HEK293 (cell line): ENCODE data around the gene MIR17HG.

Experiments
- CTCF ChIA-PET: fragments of 350-600 bp; formaldehyde crosslinking; extraction: SDS; loops from one replicate; lab custom pipeline; 2021; ENCODE audit warnings: antibody characterized with exemption; lab: Yijun Ruan, JAX
- POLR2A ChIA-PET: fragments of 300-600 bp; formaldehyde crosslinking; extraction: SDS; loops from one replicate; lab custom pipeline; 2020; ENCODE audit warnings: antibody characterized with exemption, inconsistent platforms; lab: Yijun Ruan, JAX
- H3K27ac ChIP-seq: fragments of 200-500 bp; sonication (Bioruptor generic); 2 replicates; pipeline ENCODE4 v1.5.1; 2014; ENCODE audit warnings: low read depth, low read length, control low read depth, inconsistent platforms; ENCODE audit errors: extremely low read depth
- H3K36me3 ChIP-seq, 2 experiments: fragments of 200-500 bp in 1 of 2; sonication (Bioruptor generic) in 1 of 2; 1 replicate in 1 of 2; 2 replicates in 1 of 2; pipeline ENCODE4 v1.5.1; 2014 to 2017; ENCODE audit warnings: inconsistent platforms in 2 of 2, low read length in 2 of 2; ENCODE audit not compliant: control insufficient read depth in 2 of 2, insufficient read depth in 1 of 2
- H3K4me1 ChIP-seq: fragments of 200-500 bp; sonication (Bioruptor generic); 2 replicates; pipeline ENCODE4 v1.5.1; 2014; ENCODE audit warnings: mild to moderate bottlenecking, low read length, inconsistent platforms; ENCODE audit not compliant: control insufficient read depth, insufficient read depth
- H3K4me3 ChIP-seq: 2 replicates; pipeline ENCODE4 v1.5.1; 2011; ENCODE audit warnings: low read depth, mild to moderate bottlenecking, control low read depth, low read length, moderate library complexity
- H3K9me3 ChIP-seq: fragments of 200-500 bp; sonication (Bioruptor generic); 2 replicates; pipeline ENCODE4 v1.5.1; 2014; ENCODE audit warnings: low read depth, low read length, inconsistent platforms; ENCODE audit not compliant: control insufficient read depth, insufficient read depth
- BCL6B ChIP-seq: fragments of 450-650 bp; formaldehyde crosslinking; IDR thresholded peaks from 2 replicates; pipeline ENCODE4 v1.5.1; 2017; ENCODE audit warnings: missing biosample characterization, missing genetic modification characterization
- EGR2 ChIP-seq: fragments of 450-650 bp; formaldehyde crosslinking; IDR thresholded peaks from 2 replicates; pipeline ENCODE4 v1.5.1; 2016; ENCODE audit warnings: low read depth, missing biosample characterization, missing genetic modification characterization
- GLIS2 ChIP-seq: fragments of 450-650 bp; formaldehyde crosslinking; IDR thresholded peaks from 2 replicates; pipeline ENCODE4 v1.5.1; 2016; ENCODE audit warnings: missing biosample characterization, missing genetic modification characterization
- IKZF3 ChIP-seq: fragments of 450-650 bp; IDR thresholded peaks from 2 replicates; pipeline ENCODE4 v1.5.0; 2018; ENCODE audit warnings: missing biosample characterization, mild to moderate bottlenecking, missing genetic modification characterization, moderate library complexity
- KLF16 ChIP-seq: fragments of 450-650 bp; formaldehyde crosslinking; IDR thresholded peaks from 2 replicates; pipeline ENCODE4 v1.5.1; 2017; ENCODE audit warnings: missing biosample characterization, missing genetic modification characterization
- PRDM1 ChIP-seq: fragments of 450-650 bp; formaldehyde crosslinking; IDR thresholded peaks from 2 replicates; pipeline ENCODE4; 2016; ENCODE audit warnings: missing biosample characterization, missing genetic modification characterization
- SETDB1 ChIP-seq: IDR thresholded peaks from one replicate; pipeline ENCODE4 v1.6.1; 2017; ENCODE audit warnings: mild to moderate bottlenecking, low read length, moderate library complexity, mixed read lengths; ENCODE audit not compliant: insufficient read length
- YY1 ChIP-seq: fragments of 450-650 bp; formaldehyde crosslinking; IDR thresholded peaks from 2 replicates; pipeline ENCODE4 v1.5.1; 2018; ENCODE audit warnings: missing biosample characterization, missing genetic modification characterization
- ZEB2 ChIP-seq: fragments of 450-650 bp; formaldehyde crosslinking; IDR thresholded peaks from 2 replicates; pipeline ENCODE4 v1.5.1; 2016; ENCODE audit warnings: missing biosample characterization, missing genetic modification characterization
- ZNF114 ChIP-seq: fragments of 450-650 bp; formaldehyde crosslinking; IDR thresholded peaks from 2 replicates; pipeline ENCODE4 v1.5.0; 2017; ENCODE audit warnings: missing biosample characterization, missing genetic modification characterization
- ZNF121 ChIP-seq: fragments of 450-650 bp; formaldehyde crosslinking; IDR thresholded peaks from 2 replicates; pipeline ENCODE4 v1.5.1; 2016; ENCODE audit warnings: missing biosample characterization, missing genetic modification characterization
- ZNF138 ChIP-seq: fragments of 450-650 bp; formaldehyde crosslinking; IDR thresholded peaks from 2 replicates; pipeline ENCODE4 v1.5.1; 2016; ENCODE audit warnings: missing biosample characterization, missing genetic modification characterization, borderline replicate concordance
- ZNF169 ChIP-seq: fragments of 450-650 bp; formaldehyde crosslinking; IDR thresholded peaks from 2 replicates; pipeline ENCODE4 v1.5.1; 2016; ENCODE audit warnings: missing biosample characterization, missing genetic modification characterization
- ZNF23 ChIP-seq: fragments of 450-650 bp; formaldehyde crosslinking; IDR thresholded peaks from 2 replicates; pipeline ENCODE4 v1.5.1; 2016; ENCODE audit warnings: missing biosample characterization, missing genetic modification characterization, borderline replicate concordance
- ZNF394 ChIP-seq: fragments of 450-650 bp; formaldehyde crosslinking; IDR thresholded peaks from 2 replicates; pipeline ENCODE4 v1.5.1; 2016; ENCODE audit warnings: missing biosample characterization, missing genetic modification characterization, mild to moderate bottlenecking, moderate library complexity, borderline replicate concordance
- ZNF404 ChIP-seq: fragments of 450-650 bp; formaldehyde crosslinking; IDR thresholded peaks from 2 replicates; pipeline ENCODE4 v1.5.1; 2017; ENCODE audit warnings: missing biosample characterization, missing genetic modification characterization
- ZNF423 ChIP-seq: fragments of 450-650 bp; formaldehyde crosslinking; IDR thresholded peaks from 2 replicates; pipeline ENCODE4 v1.5.1; 2016; ENCODE audit warnings: missing biosample characterization, missing genetic modification characterization
- ZNF426 ChIP-seq: fragments of 450-650 bp; formaldehyde crosslinking; IDR thresholded peaks from 2 replicates; pipeline ENCODE4 v1.5.1; 2017; ENCODE audit warnings: missing biosample characterization, missing genetic modification characterization, mild to moderate bottlenecking, inconsistent platforms, moderate library complexity
- ZNF521 ChIP-seq: fragments of 450-650 bp; formaldehyde crosslinking; IDR thresholded peaks from 2 replicates; pipeline ENCODE4 v1.5.1; 2017; ENCODE audit warnings: missing biosample characterization, mild to moderate bottlenecking, missing genetic modification characterization
- ZNF571 ChIP-seq: fragments of 450-650 bp; formaldehyde crosslinking; IDR thresholded peaks from 2 replicates; pipeline ENCODE4 v1.5.0; 2017; ENCODE audit warnings: missing biosample characterization, missing genetic modification characterization
- ZNF585B ChIP-seq: fragments of 450-650 bp; formaldehyde crosslinking; IDR thresholded peaks from 2 replicates; pipeline ENCODE4 v1.5.1; 2016; ENCODE audit warnings: missing biosample characterization, missing genetic modification characterization
- ZNF621 ChIP-seq: fragments of 450-650 bp; formaldehyde crosslinking; IDR thresholded peaks from 2 replicates; pipeline ENCODE4 v1.5.1; 2017; ENCODE audit warnings: missing biosample characterization, missing genetic modification characterization
- ZNF623 ChIP-seq: fragments of 450-650 bp; formaldehyde crosslinking; IDR thresholded peaks from 2 replicates; pipeline ENCODE4 v1.5.1; 2016; ENCODE audit warnings: missing biosample characterization, missing genetic modification characterization
- ZNF654 ChIP-seq: fragments of 450-650 bp; formaldehyde crosslinking; IDR thresholded peaks from 2 replicates; pipeline ENCODE4 v1.5.1; 2016; ENCODE audit warnings: low read depth, missing biosample characterization, missing genetic modification characterization
- ZNF660 ChIP-seq: fragments of 450-650 bp; IDR thresholded peaks from 2 replicates; pipeline ENCODE4 v1.5.1; 2018; ENCODE audit warnings: missing biosample characterization, mild to moderate bottlenecking, missing genetic modification characterization
- ZNF707 ChIP-seq: fragments of 450-650 bp; formaldehyde crosslinking; IDR thresholded peaks from 2 replicates; pipeline ENCODE4 v1.5.1; 2016; ENCODE audit warnings: missing biosample characterization, missing genetic modification characterization
- ZNF76 ChIP-seq: fragments of 450-650 bp; formaldehyde crosslinking; IDR thresholded peaks from 2 replicates; pipeline ENCODE4; 2016; ENCODE audit warnings: low read depth, missing biosample characterization, missing genetic modification characterization, borderline replicate concordance
- ZSCAN23 ChIP-seq: fragments of 450-650 bp; formaldehyde crosslinking; IDR thresholded peaks from 2 replicates; pipeline ENCODE4 v1.5.1; 2016; ENCODE audit warnings: missing biosample characterization, missing genetic modification characterization
- TF ChIP-seq, protein P1 (sequence below): fragments of 450-650 bp; formaldehyde crosslinking; IDR thresholded peaks from 2 replicates; pipeline ENCODE4 v1.5.1; 2016; ENCODE audit warnings: missing biosample characterization, missing genetic modification characterization, low read depth
- TF ChIP-seq, protein P2 (sequence below): fragments of 450-650 bp; formaldehyde crosslinking; IDR thresholded peaks from 2 replicates; pipeline ENCODE4 v1.5.1; 2016; ENCODE audit warnings: missing biosample characterization, missing genetic modification characterization

The MIR17HG gene

GRCh38 chr13:91375116-91375729, 27.7 kb downstream of the MIR17HG start:
- TF ChIP-seq ZNF621 (tag by site-specific recombination) (no peak), IKZF3 (tag by site-specific recombination) (no peak), ZNF138 (tag by site-specific recombination) (no peak), SETDB1 (no peak), ZNF114 (tag by site-specific recombination) (no peak), EGR2 (no peak), ZNF623 (tag by site-specific recombination) (no peak), ZNF585B (no peak), PRDM1 (tag by site-specific recombination) (no peak), ZNF121 (no peak), GLIS2 (no peak), ZNF707 (tag by site-specific recombination) (no peak), ZNF404 (no peak), ZNF23 (no peak), ZEB2 (tag by site-specific recombination) (no peak)
- TF ChIP-seq, protein P1, sequence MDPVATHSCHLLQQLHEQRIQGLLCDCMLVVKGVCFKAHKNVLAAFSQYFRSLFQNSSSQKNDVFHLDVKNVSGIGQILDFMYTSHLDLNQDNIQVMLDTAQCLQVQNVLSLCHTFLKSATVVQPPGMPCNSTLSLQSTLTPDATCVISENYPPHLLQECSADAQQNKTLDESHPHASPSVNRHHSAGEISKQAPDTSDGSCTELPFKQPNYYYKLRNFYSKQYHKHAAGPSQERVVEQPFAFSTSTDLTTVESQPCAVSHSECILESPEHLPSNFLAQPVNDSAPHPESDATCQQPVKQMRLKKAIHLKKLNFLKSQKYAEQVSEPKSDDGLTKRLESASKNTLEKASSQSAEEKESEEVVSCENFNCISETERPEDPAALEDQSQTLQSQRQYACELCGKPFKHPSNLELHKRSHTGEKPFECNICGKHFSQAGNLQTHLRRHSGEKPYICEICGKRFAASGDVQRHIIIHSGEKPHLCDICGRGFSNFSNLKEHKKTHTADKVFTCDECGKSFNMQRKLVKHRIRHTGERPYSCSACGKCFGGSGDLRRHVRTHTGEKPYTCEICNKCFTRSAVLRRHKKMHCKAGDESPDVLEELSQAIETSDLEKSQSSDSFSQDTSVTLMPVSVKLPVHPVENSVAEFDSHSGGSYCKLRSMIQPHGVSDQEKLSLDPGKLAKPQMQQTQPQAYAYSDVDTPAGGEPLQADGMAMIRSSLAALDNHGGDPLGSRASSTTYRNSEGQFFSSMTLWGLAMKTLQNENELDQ (tag by site-specific recombination) = no peak
- TF ChIP-seq, protein P2, sequence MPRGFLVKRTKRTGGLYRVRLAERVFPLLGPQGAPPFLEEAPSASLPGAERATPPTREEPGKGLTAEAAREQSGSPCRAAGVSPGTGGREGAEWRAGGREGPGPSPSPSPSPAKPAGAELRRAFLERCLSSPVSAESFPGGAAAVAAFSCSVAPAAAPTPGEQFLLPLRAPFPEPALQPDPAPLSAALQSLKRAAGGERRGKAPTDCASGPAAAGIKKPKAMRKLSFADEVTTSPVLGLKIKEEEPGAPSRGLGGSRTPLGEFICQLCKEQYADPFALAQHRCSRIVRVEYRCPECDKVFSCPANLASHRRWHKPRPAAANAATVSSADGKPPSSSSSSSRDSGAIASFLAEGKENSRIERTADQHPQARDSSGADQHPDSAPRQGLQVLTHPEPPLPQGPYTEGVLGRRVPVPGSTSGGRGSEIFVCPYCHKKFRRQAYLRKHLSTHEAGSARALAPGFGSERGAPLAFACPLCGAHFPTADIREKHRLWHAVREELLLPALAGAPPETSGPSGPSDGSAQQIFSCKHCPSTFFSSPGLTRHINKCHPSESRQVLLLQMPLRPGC (tag by site-specific recombination) = no peak
- CTCF ChIA-PET = interaction anchor here (0.6 to 1.5 kb wide), 4 partner anchors 16 to 556 kb away, joined by 3 to 7 read pairs (median 4); no protein-coding TSS in a partner anchor
- H3K4me3 ChIP-seq = no peak overlapping the region
- no peaks in the 10 kb centered on the region for H3K9me3 ChIP-seq
- H3K4me1 ChIP-seq = no peaks in the 10 kb centered on the region
- POLR2A ChIA-PET = no interaction called here
- H3K27ac ChIP-seq = no peak overlapping the region
- H3K36me3 ChIP-seq = no peaks in the 10 kb centered on the region

DNA sequence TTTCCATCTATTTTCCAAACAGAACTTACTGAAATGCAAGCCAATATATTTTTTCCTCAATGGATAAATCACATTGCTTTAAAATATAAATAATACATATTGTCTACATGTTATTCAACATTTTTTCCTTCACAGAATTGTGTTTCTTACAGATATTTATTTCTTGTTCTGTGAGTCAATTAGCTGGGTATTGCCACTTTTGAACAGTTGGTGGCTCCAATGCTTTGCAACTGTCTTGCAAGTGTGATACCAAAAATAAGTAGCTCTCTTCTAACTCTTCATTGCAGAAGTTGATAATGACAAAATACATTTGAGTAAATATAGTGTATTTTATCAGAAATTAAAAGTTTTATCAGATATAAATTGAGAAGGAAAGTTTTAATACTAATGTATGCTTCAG, 33.9 kb downstream of the MIR17HG start:
- ChIA-PET CTCF (interaction anchor here (0.6 to 2.9 kb wide), 15 partner anchors 9 to 357 kb away, joined by 3 to 28 read pairs (median 4); no protein-coding TSS in a partner anchor), POLR2A (no interaction called here)
- no peaks in the 10 kb centered on the region for H3K4me1 ChIP-seq

GRCh38 chr13:91383836-91384235, 36.3 kb downstream of the MIR17HG start:
- POLR2A ChIA-PET = no interaction called here
- Histone ChIP-seq H3K4me3 (no peak overlapping the region), H3K9me3 (no peaks in the 10 kb centered on the region), H3K27ac (no peak overlapping the region), H3K4me1 (no peaks in the 10 kb centered on the region), H3K36me3 (no peaks in the 10 kb centered on the region)
- no peak for TF ChIP-seq ZNF169 (tag by site-specific recombination)
- no peak for TF ChIP-seq ZNF423 (tag by site-specific recombination)
- TF ChIP-seq ZSCAN23 (tag by site-specific recombination) = no peak
- no peak for TF ChIP-seq ZNF521 (tag by site-specific recombination)
- TF ChIP-seq ZNF394 (tag by site-specific recombination) = no peak
- no peak for TF ChIP-seq ZNF426 (tag by site-specific recombination)
- TF ChIP-seq SETDB1 = no peak
- no peak for TF ChIP-seq ZNF660 (tag by site-specific recombination)
- no peak for TF ChIP-seq YY1 (tag by site-specific recombination)
- no peak for TF ChIP-seq BCL6B (tag by site-specific recombination)
- TF ChIP-seq KLF16 (tag by site-specific recombination) = no peak
- no peak for TF ChIP-seq ZNF76
- CTCF ChIA-PET = interaction anchor here (0.6 to 2.0 kb wide), 2 partner anchors 338 to 397 kb away, joined by 3 to 9 read pairs; no protein-coding TSS in a partner anchor

More for the DNA sequence above, 33.9 kb downstream of the MIR17HG start:
- Histone ChIP-seq H3K36me3 (no peaks in the 10 kb centered on the region), H3K27ac (no peak overlapping the region), H3K4me3 (no peak overlapping the region), H3K9me3 (no peaks in the 10 kb centered on the region)
- TF ChIP-seq ZNF571 (tag by site-specific recombination) (no peak), ZNF404 (no peak), ZNF654 (peak; percentile 40)
